Gastrocnemius medialis (tissue), 4 donors: ENCODE measurements around the gene EGFL6.

Experiments
- POLR2A ChIP-seq, 2 donors: fragments of 450-650 bp; IDR thresholded peaks; one replicate each; pipeline ENCODE4 v1.6.1; 2017; ENCODE audit warnings: antibody characterized with exemption in 2 of 2, mild to moderate bottlenecking in 2 of 2, moderate library complexity in 2 of 2
- TF ChIP-seq, protein P1 (sequence below), 5 experiments: fragments of 450-650 bp in 3 of 5; fragments of 200-600 bp in 2 of 5; sonication (generic) in 2 of 5; IDR thresholded peaks in 4 of 5; conservative IDR thresholded peaks in 1 of 5; 1 replicate in 4 of 5; 2 replicates in 1 of 5; pipeline ENCODE4 v1.5.1; 2016 to 2019; ENCODE audit warnings: antibody characterized with exemption in 5 of 5, mild to moderate bottlenecking in 3 of 5, moderate library complexity in 3 of 5

DNA sequence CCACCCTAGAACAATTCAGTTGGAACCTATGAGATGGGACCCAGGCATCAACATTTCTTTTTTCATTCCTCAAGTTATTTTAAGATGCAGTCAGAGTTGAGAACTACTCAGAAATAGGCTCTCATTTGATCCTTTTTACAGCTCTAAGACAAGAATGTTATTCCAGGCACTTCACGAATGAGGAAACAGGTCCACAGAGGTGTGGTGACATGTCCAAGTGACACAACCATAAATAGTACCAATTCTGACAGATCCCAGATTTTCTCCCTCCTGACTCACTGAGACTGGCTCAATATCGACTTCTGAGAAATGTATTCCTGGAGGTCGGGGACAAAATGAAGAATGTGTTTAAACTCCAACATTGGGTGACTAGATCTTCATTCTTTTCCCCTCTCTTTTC is 94.6 kb downstream of the EGFL6 start:
- TF ChIP-seq, protein P1, sequence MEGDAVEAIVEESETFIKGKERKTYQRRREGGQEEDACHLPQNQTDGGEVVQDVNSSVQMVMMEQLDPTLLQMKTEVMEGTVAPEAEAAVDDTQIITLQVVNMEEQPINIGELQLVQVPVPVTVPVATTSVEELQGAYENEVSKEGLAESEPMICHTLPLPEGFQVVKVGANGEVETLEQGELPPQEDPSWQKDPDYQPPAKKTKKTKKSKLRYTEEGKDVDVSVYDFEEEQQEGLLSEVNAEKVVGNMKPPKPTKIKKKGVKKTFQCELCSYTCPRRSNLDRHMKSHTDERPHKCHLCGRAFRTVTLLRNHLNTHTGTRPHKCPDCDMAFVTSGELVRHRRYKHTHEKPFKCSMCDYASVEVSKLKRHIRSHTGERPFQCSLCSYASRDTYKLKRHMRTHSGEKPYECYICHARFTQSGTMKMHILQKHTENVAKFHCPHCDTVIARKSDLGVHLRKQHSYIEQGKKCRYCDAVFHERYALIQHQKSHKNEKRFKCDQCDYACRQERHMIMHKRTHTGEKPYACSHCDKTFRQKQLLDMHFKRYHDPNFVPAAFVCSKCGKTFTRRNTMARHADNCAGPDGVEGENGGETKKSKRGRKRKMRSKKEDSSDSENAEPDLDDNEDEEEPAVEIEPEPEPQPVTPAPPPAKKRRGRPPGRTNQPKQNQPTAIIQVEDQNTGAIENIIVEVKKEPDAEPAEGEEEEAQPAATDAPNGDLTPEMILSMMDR (IDR thresholded peaks at IDR 0.05 in 4 of 5, conservative IDR thresholded peaks at IDR 0.05 in 1 of 5), result no peak
- TF ChIP-seq POLR2A (IDR thresholded peaks at IDR 0.05), result no peak
